Right ventricle myocardium superior (tissue), 1 donor: Measurements from ENCODE around the gene FNDC1. TPM values are rescaled to one million over a fixed set of nuclear protein-coding genes. Genes with fewer than 3 reads are reported as not detected.

Experiments used
- total RNA-seq: library from RNA; stranded (reverse); fragmentation: NEBNext Ultra II Directional; extraction: Animal tissue kit (Norgen Biotek cat#: 25700); gene quantifications from one replicate; pipeline ENCODE4 v1.2.1, GENCODE V29; 2021
- donor health status: DM: no; HTN: yes; CAD: no; lungs with severe emphysema.

FNDC1 gene
- total RNA-seq, 1 donor from 2014 or later: 1.2 TPM

Other genes starting within 250 kb of the FNDC1 start
- 9.5 TPM for gene RSPH3, start 169.2 kb upstream of the FNDC1 start, total RNA-seq
- 1.1 TPM for gene TAGAP, start 124.4 kb upstream of the FNDC1 start, total RNA-seq